ENCODE results near the gene GHR. TPM values are rescaled to one million over a fixed set of nuclear protein-coding genes. Genes with fewer than 3 reads are reported as not detected.

GHR gene
- total RNA-seq, 1 donor from 2014 or later, result 6.4 TPM

- intact Hi-C loops (cut with DNase I), result no loop called here
- no peaks in the 10 kb centered on the region for H3K36me3 ChIP-seq
These were observed 221.9 kb downstream of the GHR start for GRCh38 chr5:42645138-42645537.

DNA sequence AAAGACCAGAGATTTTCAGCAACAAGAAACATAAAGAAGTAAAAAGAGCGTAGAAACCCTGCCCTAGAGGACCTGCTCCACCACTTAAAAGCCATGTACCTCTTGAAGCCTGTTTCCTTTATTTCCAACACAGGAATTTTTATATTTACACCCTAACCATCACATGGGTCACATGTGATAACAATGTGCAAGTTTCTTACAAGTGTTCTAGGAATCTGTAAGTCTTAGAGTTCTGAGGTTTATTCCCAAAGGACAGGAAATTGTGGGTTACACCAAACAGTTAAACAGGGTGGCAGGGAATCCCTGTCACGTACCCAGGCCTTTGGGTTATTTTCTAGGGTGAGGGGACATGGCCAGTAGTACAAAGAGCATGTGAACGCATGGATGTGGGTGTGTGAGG is 224.8 kb downstream of the GHR start:
- H3K9me3 ChIP-seq, result no peaks in the 10 kb centered on the region
- H3K4me3 ChIP-seq, result no peak overlapping the region
- TF ChIP-seq, protein P1, sequence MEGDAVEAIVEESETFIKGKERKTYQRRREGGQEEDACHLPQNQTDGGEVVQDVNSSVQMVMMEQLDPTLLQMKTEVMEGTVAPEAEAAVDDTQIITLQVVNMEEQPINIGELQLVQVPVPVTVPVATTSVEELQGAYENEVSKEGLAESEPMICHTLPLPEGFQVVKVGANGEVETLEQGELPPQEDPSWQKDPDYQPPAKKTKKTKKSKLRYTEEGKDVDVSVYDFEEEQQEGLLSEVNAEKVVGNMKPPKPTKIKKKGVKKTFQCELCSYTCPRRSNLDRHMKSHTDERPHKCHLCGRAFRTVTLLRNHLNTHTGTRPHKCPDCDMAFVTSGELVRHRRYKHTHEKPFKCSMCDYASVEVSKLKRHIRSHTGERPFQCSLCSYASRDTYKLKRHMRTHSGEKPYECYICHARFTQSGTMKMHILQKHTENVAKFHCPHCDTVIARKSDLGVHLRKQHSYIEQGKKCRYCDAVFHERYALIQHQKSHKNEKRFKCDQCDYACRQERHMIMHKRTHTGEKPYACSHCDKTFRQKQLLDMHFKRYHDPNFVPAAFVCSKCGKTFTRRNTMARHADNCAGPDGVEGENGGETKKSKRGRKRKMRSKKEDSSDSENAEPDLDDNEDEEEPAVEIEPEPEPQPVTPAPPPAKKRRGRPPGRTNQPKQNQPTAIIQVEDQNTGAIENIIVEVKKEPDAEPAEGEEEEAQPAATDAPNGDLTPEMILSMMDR (IDR thresholded peaks at IDR 0.05), result no peak
- no peak overlapping the region for H3K27ac ChIP-seq
- no peak for DNase-seq (ENCODE audit: low spot score in 2 of 2)
- intact Hi-C loops (cut with DNase I), result no loop called here
- no peaks in the 10 kb centered on the region for H3K4me1 ChIP-seq
- no peaks in the 10 kb centered on the region for H3K27me3 ChIP-seq
- no peaks in the 10 kb centered on the region for H3K36me3 ChIP-seq

More at GRCh38 chr5:42645138-42645537, 221.9 kb downstream of the GHR start:
- Histone ChIP-seq H3K4me1 (no peaks in the 10 kb centered on the region), H3K9me3 (no peaks in the 10 kb centered on the region), H3K4me3 (no peak overlapping the region), H3K27ac (no peak overlapping the region), H3K27me3 (no peaks in the 10 kb centered on the region)
- TF ChIP-seq, protein P1 (IDR thresholded peaks at IDR 0.05), result no peak
- DNase-seq (ENCODE audit: low spot score in 2 of 2), result no peak

DNA sequence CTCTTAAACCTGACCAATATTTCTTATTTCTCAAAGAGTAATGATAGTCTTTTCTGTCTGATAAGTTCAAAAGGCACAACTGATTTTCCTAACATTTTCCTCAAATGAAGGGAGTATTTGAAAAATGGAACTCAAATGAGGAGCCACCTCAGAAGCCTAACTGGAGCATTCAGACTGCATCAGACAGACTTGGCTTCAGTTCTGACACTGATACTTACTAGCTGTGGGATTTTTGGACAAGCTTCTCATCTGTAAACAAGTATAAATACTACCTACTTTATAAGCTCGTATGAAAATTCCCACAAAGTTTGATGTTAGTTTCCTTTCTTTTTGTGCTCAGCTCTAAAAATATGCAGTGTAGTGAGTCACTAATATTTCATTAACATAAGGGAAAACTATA is 225.7 kb downstream of the GHR start:
- TF ChIP-seq, protein P1 (IDR thresholded peaks at IDR 0.05), result no peak
- Histone ChIP-seq H3K9me3 (no peaks in the 10 kb centered on the region), H3K36me3 (no peaks in the 10 kb centered on the region), H3K27ac (no peak overlapping the region), H3K27me3 (no peaks in the 10 kb centered on the region), H3K4me3 (no peak overlapping the region), H3K4me1 (no peaks in the 10 kb centered on the region)
- intact Hi-C loops (cut with DNase I), result no loop called here
- DNase-seq (ENCODE audit: low spot score in 2 of 2), result no peak

GRCh38 chr5:42650084-42650483 is 226.8 kb downstream of the GHR start:
- intact Hi-C loops (cut with DNase I), result no loop called here
- Histone ChIP-seq H3K4me1 (peaks cover 0 to 2% of the 10 kb centered on the region in 2 donors), H3K27me3 (no peaks in the 10 kb centered on the region), H3K9me3 (no peaks in the 10 kb centered on the region), H3K4me3 (no peak overlapping the region), H3K36me3 (no peaks in the 10 kb centered on the region), H3K27ac (no peak overlapping the region)
- TF ChIP-seq, protein P1 (IDR thresholded peaks at IDR 0.05), result no peak
- DNase-seq (ENCODE audit: low spot score in 2 of 2), result no peak

DNA sequence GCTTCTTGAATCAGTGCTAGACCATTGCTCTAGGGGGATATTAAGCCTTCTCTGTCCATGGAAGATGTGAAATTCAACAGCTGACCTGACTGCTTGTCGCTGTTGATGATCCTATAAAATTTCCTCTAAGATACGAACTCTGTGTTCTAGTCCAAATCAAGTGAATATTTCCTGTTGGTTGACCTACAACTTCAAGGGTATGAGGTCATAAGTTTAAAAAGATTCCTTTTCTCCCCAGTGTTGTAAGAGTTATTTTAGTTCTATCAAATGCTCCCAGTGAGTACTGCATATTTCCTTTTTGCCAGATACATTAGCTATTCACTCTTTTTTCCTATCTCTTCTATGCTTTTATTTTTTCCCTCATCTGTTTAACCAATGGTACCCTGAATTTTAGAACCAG is 230.5 kb downstream of the GHR start:
- no peak for DNase-seq (ENCODE audit: low spot score in 2 of 2)

More for the DNA sequence above, 230.5 kb downstream of the GHR start:
- Histone ChIP-seq H3K27ac (no peak overlapping the region), H3K27me3 (no peaks in the 10 kb centered on the region), H3K36me3 (no peaks in the 10 kb centered on the region), H3K4me1 (peaks cover 0 to 6% of the 10 kb centered on the region in 2 donors), H3K4me3 (no peak overlapping the region), H3K9me3 (no peaks in the 10 kb centered on the region)
- TF ChIP-seq, protein P1 (IDR thresholded peaks at IDR 0.05), result no peak
- intact Hi-C loops (cut with DNase I), result no loop called here

All from ascending aorta (tissue), 2 donors.